ENCODE results near the gene MADD.

Gene MADD

GRCh38 chr11:47254386-47254785 lies 15.5 kb upstream of the MADD start:
- TF ChIP-seq CTCF (IDR thresholded peaks at IDR 0.05; ENCODE audit: unreplicated experiment in 3 of 3) = no peak
- Mint-ChIP-seq H3K27me3 (ENCODE audit: low read depth) (no peaks in the 10 kb centered on the region), H3K9me3 (no peaks in the 10 kb centered on the region), H3K4me1 (peaks cover 49% of the 10 kb centered on the region), H3K36me3 (ENCODE audit: low read depth) (no peaks in the 10 kb centered on the region), H3K27ac (peak overlapping the region; percentile 88 to 99 (median 96)), H3K4me3 (peak overlapping the region; percentile 28 to 61 (median 45))

- Mint-ChIP-seq H3K9me3 (no peaks in the 10 kb centered on the region), H3K4me3 (no peak overlapping the region), H3K27ac (peak overlapping the region; percentile 88 to 99 (median 96)), H3K27me3 (ENCODE audit: low read depth) (no peaks in the 10 kb centered on the region), H3K4me1 (peaks cover 51% of the 10 kb centered on the region), H3K36me3 (ENCODE audit: low read depth) (no peaks in the 10 kb centered on the region)
- TF ChIP-seq CTCF (IDR thresholded peaks at IDR 0.05; ENCODE audit: unreplicated experiment in 3 of 3) = no peak
These were observed 13.6 kb upstream of the MADD start for GRCh38 chr11:47256374-47256773.

- Mint-ChIP-seq H3K27ac (peak overlapping the region; percentile 91 to 95 (median 93)), H3K9me3 (no peaks in the 10 kb centered on the region), H3K4me1 (peaks cover 46% of the 10 kb centered on the region), H3K27me3 (ENCODE audit: low read depth) (no peaks in the 10 kb centered on the region), H3K36me3 (ENCODE audit: low read depth) (no peaks in the 10 kb centered on the region), H3K4me3 (peak overlapping the region; percentile 69 to 77 (median 74))
- TF ChIP-seq CTCF (IDR thresholded peaks at IDR 0.05; ENCODE audit: unreplicated experiment in 3 of 3) = no peak
These were observed 12.8 kb upstream of the MADD start for GRCh38 chr11:47257177-47257516.

GRCh38 chr11:47257517-47258316 lies 12.2 kb upstream of the MADD start, which contains the start of gene NR1H3:
NR1H3 (plus strand) TSS chr11:47257996; CDS start chr11:47259217, 1,221 bp downstream.
- Mint-ChIP-seq H3K27ac (peak within 1 kb of the TSS; percentile 91 to 95 (median 93)), H3K4me1 (peaks cover 46% of the 10 kb centered on the region), H3K27me3 (ENCODE audit: low read depth) (no peaks in the 10 kb centered on the region), H3K4me3 (peak within 1 kb of the TSS; percentile 69 to 77 (median 74)), H3K36me3 (ENCODE audit: low read depth) (no peaks in the 10 kb centered on the region), H3K9me3 (no peaks in the 10 kb centered on the region)
- peak; percentile 58 to 71 (median 66) for TF ChIP-seq CTCF (IDR thresholded peaks at IDR 0.05; ENCODE audit: unreplicated experiment in 3 of 3)

DNA sequence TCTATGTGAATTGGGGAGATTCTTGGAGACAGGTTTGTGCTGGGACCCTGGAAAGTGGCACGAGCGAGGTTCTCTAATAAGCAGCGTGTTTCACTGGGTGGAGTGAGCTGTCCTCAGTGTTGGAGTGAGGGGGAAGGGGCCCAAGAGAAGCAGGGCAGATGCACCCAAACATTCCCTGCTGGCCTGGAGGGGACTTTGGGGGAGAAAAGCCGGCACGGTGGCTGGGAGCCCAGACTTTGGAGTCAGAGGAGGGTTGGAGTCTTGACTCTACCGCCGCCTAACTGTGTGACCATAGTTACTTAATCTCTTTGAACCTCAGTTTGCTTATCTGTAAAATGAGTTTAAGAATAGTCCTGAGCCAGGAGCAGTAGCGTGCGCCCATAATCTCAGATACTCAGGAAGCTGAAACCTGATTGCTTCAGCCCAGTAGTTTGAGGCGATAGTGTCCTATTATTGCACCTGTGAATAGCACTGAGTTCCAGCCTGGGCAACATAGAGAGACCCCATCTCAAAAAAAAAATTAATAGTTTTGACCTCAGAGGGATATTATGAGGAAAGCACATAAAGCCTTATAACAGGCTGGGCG lies 11.5 kb upstream of the MADD start:
- Mint-ChIP-seq H3K27ac (peak overlapping the region; percentile 91 to 95 (median 93)), H3K27me3 (ENCODE audit: low read depth) (no peaks in the 10 kb centered on the region), H3K4me3 (peak overlapping the region; percentile 69 to 77 (median 74)), H3K4me1 (peaks cover 42% of the 10 kb centered on the region), H3K9me3 (no peaks in the 10 kb centered on the region), H3K36me3 (ENCODE audit: low read depth) (no peaks in the 10 kb centered on the region)
- no peak for TF ChIP-seq CTCF (IDR thresholded peaks at IDR 0.05; ENCODE audit: unreplicated experiment in 3 of 3)
